Neural cell (in vitro differentiated cells): ENCODE measurements around the gene ARHGAP30. TPM values are rescaled to one million over a fixed set of nuclear protein-coding genes. Genes with fewer than 3 reads are reported as not detected.
"Not testable (repeated sequence)": the region's sequence is repeated elsewhere in the genome, so short reads cannot be mapped to it uniquely, and the experiment has no call there.

Source experiments
- H2AFZ ChIP-seq: fragments of 200-600, 300-800 bp; sonication (generic), shearing (Covaris generic); 2 replicates; pipeline ENCODE4 v1.6.0; 2014; ENCODE audit warnings: low read depth, mild to moderate bottlenecking, antibody characterized with exemption, low read length, moderate library complexity
- H3F3A ChIP-seq: fragments of 200-600 bp; shearing (Covaris generic); 2 replicates; pipeline ENCODE4 v1.6.1; 2016; ENCODE audit warnings: mild to moderate bottlenecking, moderate library complexity, mixed read lengths, antibody characterized with exemption, low read length; ENCODE audit not compliant: insufficient read depth, poor library complexity, severe bottlenecking
- H3K27ac ChIP-seq: fragments of 200-600, 300-800 bp; sonication (generic), shearing (Covaris generic); 2 replicates; pipeline ENCODE4 v1.5.1; 2014; ENCODE audit warnings: mild to moderate bottlenecking, low read length, moderate library complexity
- H3K27me3 ChIP-seq: fragments of 300-800, 200-600 bp; sonication (generic), shearing (Covaris generic); 2 replicates; pipeline ENCODE4 v1.6.0; 2014; ENCODE audit warnings: mild to moderate bottlenecking, low read depth, low read length, moderate library complexity; ENCODE audit not compliant: insufficient read depth
- H3K36me3 ChIP-seq: fragments of 300-800, 200-600 bp; sonication (generic), shearing (Covaris generic); 2 replicates; pipeline ENCODE4 v1.5.1; 2014; ENCODE audit warnings: mild to moderate bottlenecking, antibody characterized with exemption, low read length, moderate library complexity; ENCODE audit not compliant: insufficient read depth
- H3K4me2 ChIP-seq: fragments of 300-800, 200-600 bp; sonication (generic), shearing (Covaris generic); 2 replicates; pipeline ENCODE4 v1.6.0; 2014; ENCODE audit warnings: mild to moderate bottlenecking, low read length
- H3K4me3 ChIP-seq: fragments of 300-800, 200-600 bp; sonication (generic), shearing (Covaris generic); 2 replicates; pipeline ENCODE4 v1.5.1; 2014; ENCODE audit warnings: mild to moderate bottlenecking, low read length, moderate library complexity
- H3K79me2 ChIP-seq: fragments of 200-600 bp; shearing (Covaris generic); replicated peaks from 2 replicates; pipeline ENCODE4 v1.6.0; 2014; ENCODE audit warnings: mild to moderate bottlenecking, low read length, moderate library complexity; ENCODE audit not compliant: insufficient read depth
- H3K9ac ChIP-seq: fragments of 300-800, 200-600 bp; sonication (generic), shearing (Covaris generic); 2 replicates; pipeline ENCODE4 v1.6.1; 2016; ENCODE audit warnings: mild to moderate bottlenecking, low read length, mixed read lengths
- H3K9me2 ChIP-seq: fragments of 200-600 bp; shearing (Covaris generic); 2 replicates; pipeline ENCODE4 v1.6.1; 2016; ENCODE audit warnings: mild to moderate bottlenecking, low read length, mixed read lengths; ENCODE audit not compliant: insufficient read depth
- H3K9me3 ChIP-seq: fragments of 200-600, 300-800 bp; sonication (generic), shearing (Covaris generic); 2 replicates; pipeline ENCODE4 v1.6.1; 2016; ENCODE audit warnings: mild to moderate bottlenecking, mixed run types, low read length, moderate library complexity, mixed read lengths
- H4K20me1 ChIP-seq: fragments of 200-600 bp; shearing (Covaris generic); 2 replicates; pipeline ENCODE4 v1.6.1; 2016; ENCODE audit warnings: mild to moderate bottlenecking, mixed run types; ENCODE audit not compliant: insufficient read depth
- CTCF ChIP-seq: fragments of 450-650 bp; IDR thresholded peaks from 2 replicates; pipeline ENCODE4 v1.5.1; 2014; ENCODE audit warnings: antibody characterized with exemption, mild to moderate bottlenecking, moderate library complexity; ENCODE audit not compliant: poor library complexity, severe bottlenecking
- EP300 ChIP-seq: fragments of 450-650 bp; conservative IDR thresholded peaks from 2 replicates; pipeline ENCODE4 v1.6.1; 2014; ENCODE audit warnings: antibody characterized with exemption, mild to moderate bottlenecking, moderate library complexity; ENCODE audit not compliant: poor library complexity, severe bottlenecking
- EZH2 ChIP-seq: fragments of 200-600, 300-800 bp; shearing (Covaris generic), sonication (generic); IDR thresholded peaks from 2 replicates; pipeline ENCODE4 v1.6.1; 2014; ENCODE audit warnings: antibody characterized with exemption, low read length, borderline replicate concordance, mild to moderate bottlenecking; ENCODE audit not compliant: insufficient read depth, poor library complexity, severe bottlenecking
- MXI1 ChIP-seq: fragments of 450-650 bp; conservative IDR thresholded peaks from 2 replicates; pipeline ENCODE4 v1.6.1; 2014; ENCODE audit warnings: antibody characterized with exemption, mild to moderate bottlenecking; ENCODE audit not compliant: poor library complexity, severe bottlenecking
- POLR2AphosphoS5 ChIP-seq: IDR thresholded peaks from 2 replicates; pipeline ENCODE4 v1.6.1; 2012
- RAD21 ChIP-seq: fragments of 450-650 bp; conservative IDR thresholded peaks from 2 replicates; pipeline ENCODE4 v1.6.1; 2014; ENCODE audit warnings: antibody characterized with exemption, mild to moderate bottlenecking, moderate library complexity
- REST ChIP-seq: IDR thresholded peaks from 2 replicates; pipeline ENCODE4 v1.6.1; 2012; ENCODE audit warnings: borderline replicate concordance
- SMC3 ChIP-seq: fragments of 450-650 bp; conservative IDR thresholded peaks from 2 replicates; pipeline ENCODE4 v1.6.1; 2014; ENCODE audit warnings: antibody characterized with exemption, mild to moderate bottlenecking, moderate library complexity; ENCODE audit not compliant: poor library complexity
- TAF1 ChIP-seq: IDR thresholded peaks from 2 replicates; pipeline ENCODE4 v1.6.1; 2012; ENCODE audit warnings: low read depth
- polyA plus RNA-seq: library from polyadenylated mRNA; depleted of rRNA; stranded (reverse); fragments of >200 nt; gene quantifications from 2 replicates; pipeline ENCODE4 v1.2.3, GENCODE V29; 2014

The ARHGAP30 gene
- polyA plus RNA-seq, 1 donor from 2014 or later = not detected

GRCh38 chr1:161019751-161020495 lies 49.8 kb downstream of the ARHGAP30 start:
- no peak for TF ChIP-seq SMC3
- no peak for TF ChIP-seq EZH2
- TF ChIP-seq REST = no peak
- no peak for TF ChIP-seq RAD21
- TF ChIP-seq CTCF = no peak
- no peak for TF ChIP-seq TAF1
- no peak for TF ChIP-seq MXI1
- no peak for TF ChIP-seq POLR2AphosphoS5
- TF ChIP-seq EP300 = no peak
- no peak overlapping the region for H3K27ac ChIP-seq
- no peaks in the 10 kb centered on the region for H3K9me2 ChIP-seq
- H4K20me1 ChIP-seq = no peaks in the 10 kb centered on the region
- no peaks in the 10 kb centered on the region for H3K9me3 ChIP-seq
- peak overlapping the region; percentile 43 for H3K4me2 ChIP-seq
- peaks cover 28% of the 10 kb centered on the region for H3K27me3 ChIP-seq
- no peaks in the 10 kb centered on the region for H3K36me3 ChIP-seq
- no peak overlapping the region for H2AFZ ChIP-seq
- no peak overlapping the region for H3K9ac ChIP-seq
- no peaks in the 10 kb centered on the region for H3F3A ChIP-seq
- no peaks in the 10 kb centered on the region for H3K79me2 ChIP-seq
- H3K4me3 ChIP-seq = peak overlapping the region; percentile 71

- H3K9ac ChIP-seq, H3F3A ChIP-seq: not testable (repeated sequence)
- peaks cover 28% of the 10 kb centered on the region for H3K27me3 ChIP-seq
These were observed 50.5 kb downstream of the ARHGAP30 start for GRCh38 chr1:161019111-161019660.

GRCh38 chr1:161018631-161018930 lies 51.1 kb downstream of the ARHGAP30 start:
- H3K27ac ChIP-seq = no peak overlapping the region

More at GRCh38 chr1:161019111-161019660, 50.5 kb downstream of the ARHGAP30 start:
- not testable (repeated sequence) for H3K9me2 ChIP-seq, H3K79me2 ChIP-seq, H3K27ac ChIP-seq, H4K20me1 ChIP-seq, H3K4me3 ChIP-seq, H3K9me3 ChIP-seq, H3K36me3 ChIP-seq, H2AFZ ChIP-seq, H3K4me2 ChIP-seq

More at GRCh38 chr1:161018631-161018930, 51.1 kb downstream of the ARHGAP30 start:
- H3K9ac ChIP-seq = no peak overlapping the region
- TF ChIP-seq CTCF (no peak), EZH2 (no peak), EP300 (no peak), SMC3 (no peak), REST (no peak), RAD21 (no peak), TAF1 (no peak), MXI1 (no peak), POLR2AphosphoS5 (no peak)
- H4K20me1 ChIP-seq = no peaks in the 10 kb centered on the region
- no peaks in the 10 kb centered on the region for H3K36me3 ChIP-seq
- H3K79me2 ChIP-seq = no peaks in the 10 kb centered on the region
- no peaks in the 10 kb centered on the region for H3K9me2 ChIP-seq
- no peak overlapping the region for H3K4me2 ChIP-seq
- peaks cover 28% of the 10 kb centered on the region for H3K27me3 ChIP-seq
- H3K4me3 ChIP-seq = no peak overlapping the region
- H3F3A ChIP-seq = no peaks in the 10 kb centered on the region
- H2AFZ ChIP-seq = no peak overlapping the region
- no peaks in the 10 kb centered on the region for H3K9me3 ChIP-seq
